Muscle of arm (tissue), 12 donors: Measurements from ENCODE around the gene SKAP2. TPM values are rescaled to one million over a fixed set of nuclear protein-coding genes. Genes with fewer than 3 reads are reported as not detected.

ENCODE experiments used
- DNase-seq: peaks from one replicate; pipeline ENCODE4 v3.0.0-alpha.2; 2013
- polyA plus RNA-seq, 12 donors: library from polyadenylated mRNA; unstranded; fragments of 120-200 nt; gene quantifications; one replicate each; pipeline ENCODE4 v1.2.1, GENCODE V29; 2013; ENCODE audit not compliant: insufficient read length in 12 of 12

SKAP2 gene
- polyA plus RNA-seq, 12 donors, result 11.8 to 24.6 (median 16.6) TPM; not detected in 1

GRCh38 chr7:26698194-26698593 lies 166.2 kb downstream of the SKAP2 start:
- no peak for DNase-seq

- no peak for DNase-seq
Measured at GRCh38 chr7:26696978-26697377, 167.4 kb downstream of the SKAP2 start.

DNA sequence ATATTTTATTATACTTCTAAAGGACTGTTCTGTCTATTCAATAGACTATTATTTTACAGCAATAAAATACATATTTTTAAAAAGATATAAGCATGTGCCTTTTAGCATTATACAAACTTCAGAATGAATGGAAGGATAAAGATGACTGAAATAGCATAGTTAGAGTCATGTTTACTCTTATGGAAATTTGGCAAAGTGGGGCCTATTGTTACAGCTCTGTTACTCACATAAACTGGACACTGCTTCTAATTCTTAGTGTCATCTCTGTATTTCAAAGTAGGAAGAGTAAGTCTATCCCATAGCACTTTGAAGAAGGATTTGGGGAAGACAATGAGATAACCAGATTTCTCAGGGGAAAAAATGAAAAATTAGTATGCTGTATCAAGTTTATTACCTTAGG lies 168.2 kb downstream of the SKAP2 start:
- DNase-seq, result no peak

GRCh38 chr7:26694713-26695112 lies 169.7 kb downstream of the SKAP2 start:
- DNase-seq, result no peak

GRCh38 chr7:26694141-26694540 lies 170.2 kb downstream of the SKAP2 start:
- DNase-seq, result peak; percentile 72

DNA sequence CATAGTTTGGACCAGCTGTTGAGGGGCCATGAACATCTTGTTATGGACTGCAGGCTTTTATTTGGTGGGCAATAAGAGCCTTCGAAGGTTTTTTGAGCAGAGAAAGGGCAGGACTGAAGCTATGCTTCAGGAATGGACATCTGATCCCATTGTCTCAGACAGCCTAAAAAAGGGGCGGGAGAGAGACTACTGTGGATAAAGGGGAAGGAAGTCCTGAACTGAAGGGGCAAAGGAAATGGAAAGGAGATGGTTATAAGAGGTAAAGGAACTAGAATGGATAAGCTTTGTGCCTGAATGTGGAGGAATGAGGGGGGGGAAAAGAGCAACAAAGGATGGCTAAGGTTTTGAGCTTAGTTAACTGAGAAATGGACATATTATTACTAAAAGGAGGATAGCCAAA lies 172.5 kb downstream of the SKAP2 start:
- no peak for DNase-seq

DNA sequence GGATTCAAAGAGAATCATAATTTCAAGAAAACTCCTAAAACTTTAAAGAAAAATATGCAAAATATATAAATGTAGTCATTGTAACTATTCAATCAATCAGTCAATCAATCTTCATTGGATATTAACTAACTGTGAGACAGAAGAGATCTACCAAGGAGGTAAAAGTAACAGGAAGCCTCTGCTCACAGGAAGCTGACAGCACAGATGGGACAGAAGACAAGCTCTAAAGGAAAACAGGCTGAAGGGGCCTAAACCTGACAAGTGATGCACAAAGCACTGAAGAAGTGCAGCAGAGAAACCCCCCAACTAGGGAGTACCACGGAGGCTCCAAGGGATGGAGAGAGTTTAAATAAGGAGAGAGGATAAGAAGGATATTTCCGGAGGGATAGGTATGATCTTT lies 173.0 kb downstream of the SKAP2 start:
- DNase-seq, result no peak

DNA sequence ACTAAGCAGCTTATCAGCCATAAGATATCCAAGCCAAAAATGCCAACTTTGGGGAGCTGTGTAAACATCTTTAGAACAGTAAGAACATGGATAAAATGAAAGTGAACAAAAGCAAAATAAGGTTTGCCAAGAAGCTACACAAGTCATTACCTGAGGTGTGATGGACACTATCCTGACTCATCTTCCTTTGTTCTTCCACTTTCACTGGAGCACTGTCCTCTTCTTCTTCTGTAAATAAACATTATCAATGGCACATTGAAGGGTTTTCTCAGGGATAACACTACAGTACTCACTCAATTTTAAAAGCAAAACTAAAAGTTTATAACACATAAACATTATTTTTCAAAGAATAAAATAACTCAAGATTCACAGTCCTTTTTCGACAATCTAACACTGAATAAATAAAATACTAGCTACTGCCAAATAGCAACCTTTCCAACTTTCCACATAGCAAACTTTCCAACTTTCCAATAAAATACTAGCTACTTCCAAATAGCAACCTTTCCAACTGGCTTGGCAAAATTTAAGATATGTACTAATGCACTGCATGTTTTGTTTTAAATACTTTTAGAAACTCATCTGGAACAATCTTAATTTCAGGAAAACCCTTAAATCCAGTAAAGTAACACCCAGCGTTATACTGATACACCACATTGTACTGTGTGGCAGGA lies 174.1 kb downstream of the SKAP2 start:
- peak; percentile 89 for DNase-seq

- no peak for DNase-seq
Measured at GRCh38 chr7:26688936-26689506, 175.4 kb downstream of the SKAP2 start.

- no peak for DNase-seq
Measured at GRCh38 chr7:26688388-26688787, 176.0 kb downstream of the SKAP2 start.

DNA sequence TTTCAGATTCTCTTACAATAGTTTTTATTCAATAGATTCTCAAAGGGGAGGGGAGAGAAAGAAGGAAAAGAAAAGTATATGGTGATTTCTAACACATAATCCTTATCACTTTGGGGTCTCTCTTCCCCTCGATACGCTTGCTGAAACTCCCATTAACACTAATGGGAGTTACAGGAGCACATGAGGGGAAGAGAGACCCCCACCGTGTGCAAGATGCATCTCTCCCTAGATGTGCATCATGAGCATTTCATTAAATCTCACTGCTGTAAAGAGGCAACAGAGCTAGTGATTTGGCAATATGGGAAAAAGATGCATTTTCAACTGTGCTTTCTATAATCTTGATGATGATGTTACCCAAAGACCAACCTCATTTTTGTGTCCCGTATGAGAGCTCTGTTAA lies 177.4 kb downstream of the SKAP2 start:
- DNase-seq, result no peak

- DNase-seq, result peak; percentile 88
Measured at GRCh38 chr7:26686448-26686981, 177.9 kb downstream of the SKAP2 start.

DNA sequence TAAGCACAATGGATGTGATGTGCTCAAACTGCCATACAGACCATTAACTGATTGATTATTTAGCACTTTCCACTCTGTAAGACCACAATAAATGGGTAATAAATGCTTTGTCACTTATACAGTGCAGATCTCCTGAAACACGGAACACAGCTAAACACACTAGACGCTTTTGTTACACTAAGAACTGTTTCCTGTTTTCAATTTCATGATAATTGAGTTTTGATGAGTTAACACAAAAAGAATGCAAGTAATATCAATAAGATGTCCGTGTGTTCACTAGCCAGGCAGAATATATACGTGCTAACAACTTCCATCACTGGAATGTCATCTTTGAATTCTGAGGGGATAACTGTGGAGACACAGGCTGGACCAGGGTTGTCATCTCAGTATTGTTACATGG lies 178.8 kb downstream of the SKAP2 start:
- no peak for DNase-seq

GRCh38 chr7:26684447-26684846 lies 179.9 kb downstream of the SKAP2 start:
- DNase-seq, result no peak

DNA sequence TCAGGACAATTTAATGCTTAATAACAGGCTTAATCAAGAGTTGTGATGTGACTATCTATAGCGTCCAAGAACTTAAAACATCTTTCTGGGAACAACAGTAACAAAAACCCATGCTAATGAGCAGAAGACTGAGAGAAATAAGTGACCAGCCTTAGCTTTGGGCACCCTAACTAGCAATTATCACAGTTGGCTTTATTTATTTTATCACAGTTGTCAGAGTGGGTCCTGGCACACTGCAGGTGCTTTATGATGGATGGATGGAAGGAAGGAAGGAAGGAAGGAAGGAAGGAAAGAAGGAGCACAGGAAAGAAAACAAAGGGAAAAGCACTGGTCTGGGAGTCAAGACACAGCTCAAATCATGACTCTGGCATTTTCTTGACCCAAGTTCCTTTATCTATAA lies 181.1 kb downstream of the SKAP2 start:
- no peak for DNase-seq

GRCh38 chr7:26681819-26682418 lies 182.5 kb downstream of the SKAP2 start:
- peak; percentile 55 for DNase-seq

GRCh38 chr7:26680587-26680986 lies 183.8 kb downstream of the SKAP2 start:
- DNase-seq, result no peak

DNA sequence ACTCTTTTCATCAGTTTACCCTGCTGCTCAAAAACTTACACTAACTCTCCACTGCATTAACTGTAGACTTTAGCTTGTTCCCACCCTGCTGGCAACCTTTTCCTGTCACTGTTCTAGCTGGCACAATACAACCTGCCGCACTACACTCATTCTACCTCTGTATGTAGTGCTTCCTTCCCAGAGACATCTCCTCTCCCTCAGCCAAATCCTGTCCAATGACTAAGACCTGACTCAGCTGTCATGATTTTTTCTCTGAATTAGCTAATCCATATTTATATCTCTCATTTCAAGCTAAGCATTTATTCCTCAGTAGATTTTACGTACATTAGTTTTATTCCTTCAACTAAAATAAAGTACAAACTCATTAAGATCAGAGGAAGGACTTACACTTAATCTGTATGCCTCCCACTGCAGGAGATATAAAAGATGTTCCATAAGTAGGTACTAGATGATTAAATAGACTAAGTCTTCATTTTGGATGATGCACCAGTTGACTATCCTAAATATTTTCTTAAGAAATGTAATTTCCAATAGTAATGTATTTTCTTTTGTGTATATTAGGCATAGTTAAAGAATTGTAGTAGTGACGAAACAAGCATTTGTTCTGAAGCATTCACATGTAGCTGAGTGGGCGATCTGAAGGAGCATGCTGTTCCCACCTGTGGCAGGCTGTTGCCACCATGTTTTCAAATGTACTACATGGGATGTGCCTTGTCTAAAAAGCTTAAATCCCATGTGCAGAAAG lies 189.1 kb downstream of the SKAP2 start:
- DNase-seq, result no peak

DNA sequence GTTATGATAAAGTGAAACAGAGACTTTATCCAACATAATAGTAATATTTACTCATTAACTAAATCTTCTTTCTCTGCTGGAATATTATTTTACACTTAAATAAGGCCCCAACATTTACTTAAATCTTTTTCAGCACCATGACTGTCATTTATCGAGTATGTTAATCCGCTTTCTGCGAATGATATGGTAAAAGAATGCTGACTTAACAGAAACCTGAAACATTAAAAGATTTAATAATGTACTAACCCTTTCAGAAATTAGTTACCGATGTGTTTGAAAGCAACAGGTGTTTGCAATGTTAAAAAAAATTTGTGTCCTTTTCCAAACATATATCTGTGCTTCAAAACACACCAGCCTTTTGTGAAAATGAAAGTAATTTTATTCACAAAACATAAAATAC lies 190.5 kb downstream of the SKAP2 start:
- no peak for DNase-seq

- DNase-seq, result no peak
Measured at GRCh38 chr7:26673271-26673670, 191.1 kb downstream of the SKAP2 start.

GRCh38 chr7:26670841-26671240 lies 193.5 kb downstream of the SKAP2 start:
- no peak for DNase-seq

- DNase-seq, result no peak
Measured at GRCh38 chr7:26670290-26670689, 194.1 kb downstream of the SKAP2 start.

GRCh38 chr7:26668821-26669220 lies 195.6 kb downstream of the SKAP2 start:
- DNase-seq, result no peak
